ENCODE data around the gene S100A14. TPM values are rescaled to one million over a fixed set of nuclear protein-coding genes. Genes with fewer than 3 reads are reported as not detected.
A peak's percentile ranks its signal among the peaks of the same experiment; 100 is the strongest.

S100A14 gene
- total RNA-seq, 1 donor from 2014 or later, result not detected

DNA sequence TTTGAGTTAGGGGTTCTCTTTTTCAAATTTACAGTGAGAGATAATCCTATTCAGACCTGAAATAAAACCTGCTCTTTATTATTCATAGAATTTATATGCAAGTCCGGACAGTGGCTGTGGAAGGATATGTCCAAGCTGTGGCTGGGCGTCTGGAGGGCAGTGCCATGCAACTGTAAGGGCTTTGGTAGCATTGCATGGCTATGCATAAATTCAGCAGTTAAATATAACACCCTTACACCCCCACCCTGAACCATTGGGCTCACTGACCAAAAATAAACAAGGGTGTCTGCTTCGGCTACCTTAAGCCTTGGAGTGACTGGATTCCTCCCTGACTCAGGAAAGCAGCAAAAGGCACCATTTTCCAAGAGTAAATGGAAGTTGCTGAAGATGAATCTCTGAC, 23.2 kb upstream of the S100A14 start:
- DNase-seq (ENCODE audit: low read depth), result peak; percentile 82

- no peak for DNase-seq (ENCODE audit: low read depth)
Measured at GRCh38 chr1:153638261-153638660, 22.1 kb upstream of the S100A14 start.

DNA sequence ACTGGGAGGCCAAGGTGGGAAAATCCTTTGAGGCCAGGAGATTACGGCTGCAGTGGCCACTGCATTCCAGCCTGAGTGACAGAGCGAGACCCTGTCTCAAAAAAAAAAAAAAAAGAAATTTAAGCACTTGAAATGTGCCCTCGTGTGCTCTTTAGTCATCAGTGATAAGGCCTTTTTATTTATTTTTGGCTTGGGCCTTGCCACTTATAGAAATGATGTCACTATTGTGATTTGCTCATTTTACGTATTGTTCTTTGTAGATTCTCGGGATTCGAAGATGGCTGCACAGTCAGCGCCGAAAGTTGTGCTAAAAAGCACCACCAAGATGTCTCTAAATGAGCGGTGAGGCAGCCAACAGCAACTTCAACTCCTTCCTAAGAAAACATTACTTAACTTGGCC, 20.2 kb upstream of the S100A14 start:
- DNase-seq (ENCODE audit: low read depth), result no peak

- no peak for DNase-seq (ENCODE audit: low read depth)
Measured at GRCh38 chr1:153635872-153636271, 19.7 kb upstream of the S100A14 start.

GRCh38 chr1:153633754-153634665, 17.9 kb upstream of the S100A14 start, which contains the start of gene CHTOP:
Gene CHTOP, plus strand, starts transcription at chr1:153634066. Its CDS starts 2,523 bp downstream, at chr1:153636589.
- DNase-seq (ENCODE audit: low read depth), result peak; percentile 99

GRCh38 chr1:153633161-153633753, 17.1 kb upstream of the S100A14 start:
- DNase-seq (ENCODE audit: low read depth), result no peak

DNA sequence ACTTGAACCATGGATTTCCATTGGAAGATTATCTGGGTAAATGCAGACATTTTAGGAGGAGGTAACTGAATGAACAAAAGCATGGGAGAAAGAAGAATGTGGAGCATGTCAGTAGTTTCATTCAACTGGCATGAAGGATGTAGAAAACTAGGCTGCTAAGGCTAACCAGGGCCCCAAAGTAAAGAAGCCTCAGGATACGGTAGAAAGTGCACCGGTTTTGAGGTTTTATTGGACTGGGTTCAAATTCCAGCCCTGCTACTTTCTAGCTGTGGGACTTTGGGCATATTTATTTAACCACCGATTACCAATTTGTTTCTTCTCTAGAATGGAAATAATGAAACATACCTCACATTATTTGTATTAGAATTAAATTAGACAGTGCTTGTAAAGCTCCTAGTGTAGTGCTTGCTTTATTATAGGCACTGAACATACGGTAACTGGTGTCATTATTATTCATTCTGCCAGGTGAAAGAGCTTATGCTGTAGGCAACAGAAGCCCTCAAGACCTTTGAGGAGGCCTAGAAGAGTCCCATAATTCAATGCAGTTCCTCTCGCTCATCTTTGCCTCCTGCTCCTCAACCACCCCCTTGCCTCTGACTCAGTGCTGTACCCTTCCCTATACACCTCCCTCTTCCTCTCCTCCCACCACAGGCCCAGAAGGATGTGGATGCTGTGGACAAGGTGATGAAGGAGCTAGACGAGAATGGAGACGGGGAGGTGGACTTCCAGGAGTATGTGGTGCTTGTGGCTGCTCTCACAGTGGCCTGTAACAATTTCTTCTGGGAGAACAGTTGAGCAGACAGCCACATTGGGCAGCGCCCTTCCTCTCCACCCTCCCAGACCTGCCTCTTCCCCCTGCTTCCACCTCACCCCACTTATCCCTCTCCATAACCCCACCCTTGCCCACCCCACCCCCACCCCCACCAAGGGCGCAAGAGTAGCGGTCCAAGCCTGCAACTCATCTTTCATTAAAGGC, 15.2 kb upstream of the S100A14 start:
- no peak for DNase-seq (ENCODE audit: low read depth)

DNA sequence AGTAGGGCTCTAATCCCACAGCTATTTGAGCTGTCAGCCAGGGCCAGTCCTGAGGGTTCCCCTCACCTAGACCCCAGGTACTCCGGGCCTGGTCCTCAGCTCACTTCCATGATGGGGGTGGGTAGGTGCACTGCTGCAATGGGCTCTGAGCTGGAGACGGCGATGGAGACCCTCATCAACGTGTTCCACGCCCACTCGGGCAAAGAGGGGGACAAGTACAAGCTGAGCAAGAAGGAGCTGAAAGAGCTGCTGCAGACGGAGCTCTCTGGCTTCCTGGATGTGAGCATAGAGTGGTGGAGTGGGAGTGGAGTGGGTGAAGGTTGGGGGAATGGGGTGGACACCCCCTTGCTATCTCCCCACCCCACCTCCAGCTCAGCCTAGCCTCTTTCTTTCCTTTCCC, 14.3 kb upstream of the S100A14 start:
- DNase-seq (ENCODE audit: low read depth), result no peak

DNA sequence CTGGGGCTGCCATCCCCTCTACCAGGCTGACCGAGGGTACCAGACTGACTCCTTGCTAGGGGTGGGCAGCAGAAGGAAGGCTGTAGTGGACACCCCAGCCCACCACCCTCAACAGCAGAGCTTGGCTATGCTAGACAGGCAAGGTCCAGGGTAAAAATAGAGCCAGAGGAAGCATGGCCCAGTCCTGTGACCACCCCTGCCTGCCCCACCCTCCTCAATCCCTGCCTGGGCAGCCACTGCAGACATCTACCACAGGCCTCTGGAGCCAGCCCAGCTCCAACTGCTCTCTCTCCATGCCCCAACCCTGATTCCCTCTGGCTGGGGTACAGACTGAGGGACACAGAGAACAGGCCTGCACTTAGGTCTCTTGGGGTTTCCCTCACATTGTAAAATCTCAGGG, 13.8 kb upstream of the S100A14 start:
- peak; percentile 87 for DNase-seq (ENCODE audit: low read depth)

DNA sequence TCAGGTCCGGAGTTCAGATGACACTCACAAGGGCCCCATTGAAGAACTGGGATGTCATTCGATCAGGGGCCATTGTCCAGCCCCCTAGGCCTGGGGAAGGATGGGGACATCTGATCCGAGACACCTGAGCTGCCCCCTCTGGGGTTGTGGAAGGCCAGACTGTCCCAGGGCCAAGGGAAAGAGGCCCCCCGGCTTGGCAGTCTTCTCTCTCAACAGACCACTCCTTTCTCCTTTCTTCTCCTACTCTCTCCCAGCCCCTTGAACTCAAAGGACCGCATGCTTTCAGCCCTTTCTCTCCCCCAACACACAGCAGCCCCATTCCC, 13.2 kb upstream of the S100A14 start:
- DNase-seq (ENCODE audit: low read depth), result no peak

DNA sequence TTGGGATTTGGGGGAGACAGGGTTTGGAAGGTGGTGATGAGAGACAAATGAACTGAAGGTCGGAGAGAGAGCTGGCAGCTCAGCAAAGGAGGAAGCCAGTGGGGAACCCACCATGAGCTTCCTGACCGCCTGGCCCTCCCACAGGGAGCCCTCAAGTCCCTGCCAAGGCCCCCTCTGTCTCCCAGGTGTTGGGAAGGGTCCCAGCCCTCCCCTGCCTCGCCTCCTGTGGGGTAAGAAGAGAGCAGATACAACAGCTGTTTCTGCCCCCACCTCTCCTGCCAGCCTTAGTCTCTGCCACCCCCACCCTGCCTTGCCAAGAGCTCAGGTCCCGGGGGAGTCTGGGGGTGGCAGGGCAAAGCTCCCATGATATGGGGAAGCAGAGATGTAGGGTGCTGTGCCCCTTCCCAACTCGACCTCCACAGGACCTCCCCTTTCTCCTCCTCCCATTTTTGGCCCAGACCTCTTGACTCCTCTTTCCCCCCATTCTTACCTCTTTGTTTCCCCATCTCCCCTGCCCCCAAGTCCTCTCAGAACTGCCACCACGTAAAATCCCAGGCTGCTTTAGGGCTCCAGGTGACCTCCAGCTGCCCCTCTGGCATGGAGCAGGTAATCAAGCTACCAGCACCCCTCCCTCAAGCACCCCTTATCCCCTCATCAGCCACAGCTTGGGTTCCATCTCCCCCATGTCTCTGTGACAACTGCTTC, 12.7 kb upstream of the S100A14 start:
- DNase-seq (ENCODE audit: low read depth), result no peak

DNA sequence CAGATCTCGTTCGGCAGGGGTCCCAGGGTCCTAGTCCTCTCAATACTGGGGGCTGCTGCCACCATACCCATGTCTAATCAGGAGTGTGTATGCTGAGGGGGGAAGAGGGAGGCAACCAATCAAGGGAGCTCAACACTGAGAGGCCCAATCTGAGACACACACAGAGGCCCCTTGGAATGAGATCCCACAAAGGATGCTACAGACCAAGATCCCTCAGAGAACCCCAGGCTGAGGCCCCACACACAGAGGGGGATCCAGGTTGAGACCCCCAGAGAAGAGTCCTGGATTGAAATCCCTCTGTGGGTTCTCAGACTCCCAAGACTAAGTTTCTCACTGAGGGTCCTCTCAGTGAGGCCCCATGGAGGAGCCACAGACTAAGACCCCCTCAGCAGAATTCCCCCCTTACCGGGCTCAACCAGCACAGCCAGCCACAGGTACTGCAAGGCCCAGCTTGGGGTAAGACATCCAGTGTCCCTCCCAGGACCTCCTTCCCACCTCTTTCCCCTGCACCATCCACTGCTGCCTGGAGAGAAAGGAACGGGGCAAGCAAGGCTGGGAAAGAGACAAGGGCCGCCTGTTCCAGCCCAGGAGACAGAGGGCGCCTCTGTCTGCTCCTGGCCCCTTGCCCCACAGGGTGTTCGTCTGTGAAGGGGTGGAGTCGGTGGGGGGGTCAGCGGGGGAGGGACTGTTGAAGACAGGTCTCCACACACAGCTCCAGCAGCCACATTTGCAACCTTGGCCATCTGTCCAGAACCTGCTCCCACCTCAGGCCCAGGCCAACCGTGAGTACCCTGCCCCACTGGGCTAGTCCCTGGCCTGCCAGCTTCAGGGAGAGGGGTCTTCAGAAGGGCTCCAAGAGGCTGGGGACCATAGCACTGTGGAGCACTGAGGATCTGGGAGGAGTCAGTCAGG, 11.8 kb upstream of the S100A14 start, which contains the start of gene S100A1:
TSS of gene S100A1 (plus strand) at position 720 of the 912 bp plus-strand sequence. CDS start 2,088 bp downstream, outside the sequence.
- DNase-seq (ENCODE audit: low read depth), result no peak

- DNase-seq (ENCODE audit: low read depth), result peak; percentile 97
Measured at GRCh38 chr1:153626904-153627714, 11.0 kb upstream of the S100A14 start, which contains the start of gene S100A13. Gene S100A13, minus strand, starts transcription at chr1:153627505. Its CDS starts 1,033 bp downstream, at chr1:153626472.

GRCh38 chr1:153626477-153626903, 10.4 kb upstream of the S100A14 start:
- no peak for DNase-seq (ENCODE audit: low read depth)

- DNase-seq (ENCODE audit: low read depth), result no peak
Measured at GRCh38 chr1:153624965-153625611, 9.0 kb upstream of the S100A14 start.

DNA sequence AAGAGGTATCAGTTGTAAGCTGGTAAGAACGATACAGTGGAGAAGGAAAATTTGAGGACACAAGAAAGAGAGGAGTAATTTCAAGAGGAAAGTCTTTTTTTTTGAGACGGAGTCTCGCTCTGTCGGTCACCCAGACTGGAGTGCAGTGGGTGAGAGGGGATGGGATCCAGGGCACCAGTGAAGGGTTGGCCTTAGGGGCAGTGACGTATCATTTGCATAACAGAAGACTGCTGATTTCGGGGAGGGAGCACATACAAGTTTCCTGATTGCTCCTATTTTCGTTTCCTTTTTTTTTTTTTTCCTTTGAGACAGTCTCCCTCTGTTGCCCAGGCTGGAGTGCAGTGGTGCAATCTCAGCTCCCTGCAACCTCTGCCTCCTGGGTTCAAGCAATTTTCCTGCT, 7.0 kb upstream of the S100A14 start:
- no peak for DNase-seq (ENCODE audit: low read depth)

GRCh38 chr1:153619171-153619570, 3.0 kb upstream of the S100A14 start:
- DNase-seq (ENCODE audit: low read depth), result peak; percentile 86

DNA sequence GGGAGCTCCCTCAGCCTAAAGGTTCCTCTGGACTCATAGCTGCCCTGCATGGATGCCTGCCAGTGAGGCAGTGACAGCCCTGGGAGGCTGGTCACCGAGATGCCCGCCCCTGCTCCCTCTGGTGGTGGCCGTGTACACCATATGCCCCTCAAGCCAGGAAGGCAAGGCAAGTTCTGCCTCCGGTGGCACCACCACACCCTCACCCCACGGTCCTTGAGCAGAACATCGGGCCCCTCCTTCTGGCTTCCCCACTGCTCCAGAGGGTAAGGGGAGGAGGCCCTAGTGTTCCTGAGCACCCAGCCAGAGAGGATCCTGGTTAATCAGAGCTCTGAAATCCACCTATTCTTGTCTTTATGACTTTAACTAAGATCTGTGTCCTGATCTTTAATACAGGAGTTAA, 1.5 kb upstream of the S100A14 start:
- no peak for DNase-seq (ENCODE audit: low read depth)

Data from myocyte (in vitro differentiated cells).